NCI-H446 (cell line): ENCODE measurements around the gene TNFRSF17.
"Not testable (repeated sequence)": the region's sequence is repeated elsewhere in the genome, so short reads cannot be mapped to it uniquely, and the experiment has no call there.

Experiments used
- DNase-seq, 2 experiments: peaks; one replicate each; lab custom pipeline; 2025; lab: John Stamatoyannopoulos, UW

Gene TNFRSF17

DNA sequence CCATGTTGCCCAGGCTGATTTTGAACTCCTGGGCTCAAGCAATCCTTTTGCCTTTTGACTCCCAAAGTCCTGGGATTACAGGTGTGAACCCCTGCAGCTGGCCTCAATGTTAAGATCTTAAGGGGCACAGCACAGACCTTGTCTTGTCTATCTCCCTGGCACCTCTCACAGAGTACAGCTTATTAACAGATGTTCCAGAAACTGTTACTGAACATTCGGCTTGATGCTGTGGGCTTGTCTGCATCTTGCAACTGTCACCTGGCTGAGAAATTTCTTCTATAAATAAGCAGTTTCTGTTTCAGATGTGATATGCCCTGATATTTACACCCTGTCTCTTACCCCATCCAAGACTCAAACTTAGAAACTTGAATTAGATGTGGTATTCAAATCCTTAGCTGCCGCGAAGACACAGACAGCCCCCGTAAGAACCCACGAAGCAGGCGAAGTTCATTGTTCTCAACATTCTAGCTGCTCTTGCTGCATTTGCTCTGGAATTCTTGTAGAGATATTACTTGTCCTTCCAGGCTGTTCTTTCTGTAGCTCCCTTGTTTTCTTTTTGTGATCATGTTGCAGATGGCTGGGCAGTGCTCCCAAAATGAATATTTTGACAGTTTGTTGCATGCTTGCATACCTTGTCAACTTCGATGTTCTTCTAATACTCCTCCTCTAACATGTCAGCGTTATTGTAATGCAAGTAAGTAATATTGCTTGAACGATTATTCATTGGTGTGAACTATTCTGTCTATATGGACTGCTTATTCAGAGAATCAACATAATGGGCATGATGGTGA lies at the start of gene TNFRSF17:
Gene TNFRSF17, plus strand, starts transcription at position 450 of the 791 bp plus-strand sequence. Its CDS starts 115 bp downstream, at position 565.
- DNase-seq, result no peak

DNA sequence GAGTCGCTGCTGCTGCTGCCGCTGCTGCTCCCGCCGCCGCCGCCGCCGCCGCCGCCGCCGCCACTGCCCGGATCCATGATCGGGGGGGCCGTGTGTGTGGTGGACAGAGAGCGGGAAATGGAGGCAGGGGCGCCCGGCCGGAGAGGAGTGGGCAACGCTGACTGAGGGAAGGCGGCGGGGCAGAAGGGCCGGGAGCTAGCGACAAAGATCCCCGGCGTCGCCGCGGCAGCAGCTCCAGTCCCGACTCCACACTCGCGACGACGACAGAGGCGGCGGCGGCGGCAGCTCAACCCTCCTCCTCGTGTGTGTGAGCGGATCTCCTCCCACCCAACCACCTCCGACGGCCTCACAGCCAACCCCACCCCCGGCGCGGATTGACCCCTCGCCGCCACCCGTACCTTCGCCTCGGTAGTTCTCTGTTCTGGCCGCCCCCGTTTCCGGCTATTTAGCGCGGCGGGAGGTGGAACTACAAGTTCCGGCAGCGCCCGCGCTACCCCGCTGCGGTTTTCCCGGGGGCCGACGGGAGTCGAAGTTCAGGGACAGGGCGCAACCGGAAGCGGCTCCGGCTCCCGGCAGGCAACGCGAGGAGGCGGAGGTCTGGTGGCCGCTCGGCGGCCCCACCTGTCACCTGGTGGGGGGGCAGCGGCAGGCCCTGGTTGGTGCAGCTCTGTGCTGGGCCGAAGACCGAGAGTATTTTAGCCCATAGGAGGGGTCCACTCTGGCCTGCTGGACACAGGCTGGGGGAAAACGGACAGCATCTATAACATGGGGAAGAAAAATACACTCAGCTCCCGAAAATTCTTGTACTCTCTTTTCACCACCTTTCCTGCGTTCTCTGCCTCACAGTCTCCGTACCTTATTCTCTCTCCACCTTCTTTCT lies 49.1 kb upstream of the TNFRSF17 start, which contains the start of gene GSPT1:
Gene GSPT1, minus strand, starts transcription at position 313 of the 880 bp plus-strand sequence. Its CDS starts 236 bp downstream, at position 77.
- peak; percentile 93 to 98 for DNase-seq

- DNase-seq, result no peak
Measured at GRCh38 chr16:11916524-11917285, 48.3 kb upstream of the TNFRSF17 start.

GRCh38 chr16:11924046-11924445 lies 41.0 kb upstream of the TNFRSF17 start:
- DNase-seq, result not testable (repeated sequence)

DNA sequence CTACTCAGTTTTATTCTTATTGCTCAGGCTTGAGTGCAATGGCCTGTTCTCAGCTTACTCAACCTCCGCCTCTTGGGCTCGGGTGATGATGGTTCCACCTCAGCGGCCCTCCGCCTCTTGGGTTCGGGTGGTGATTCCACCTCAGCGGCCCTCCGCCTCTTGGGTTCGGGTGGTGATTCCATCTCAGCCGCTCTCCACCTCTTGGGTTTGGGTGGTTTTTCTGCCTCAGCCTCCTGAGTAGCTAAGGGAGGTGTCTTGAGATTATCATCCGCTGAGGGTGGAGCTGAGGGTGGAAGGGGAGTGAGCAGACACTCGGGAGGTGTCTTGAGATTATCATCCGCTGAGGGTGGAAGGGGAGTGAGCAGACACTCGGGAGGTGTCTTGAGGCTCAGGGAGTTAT lies 37.7 kb upstream of the TNFRSF17 start:
- not testable (repeated sequence) for DNase-seq

GRCh38 chr16:11941945-11942344 lies 23.1 kb upstream of the TNFRSF17 start, which contains the start of gene NPIPB2:
Gene NPIPB2 (minus strand): TSS chr16:11942045. CDS start chr16:11942045, 0 bp downstream.
- DNase-seq, result not testable (repeated sequence)

GRCh38 chr16:11946433-11946832 lies 18.6 kb upstream of the TNFRSF17 start:
- no peak for DNase-seq

DNA sequence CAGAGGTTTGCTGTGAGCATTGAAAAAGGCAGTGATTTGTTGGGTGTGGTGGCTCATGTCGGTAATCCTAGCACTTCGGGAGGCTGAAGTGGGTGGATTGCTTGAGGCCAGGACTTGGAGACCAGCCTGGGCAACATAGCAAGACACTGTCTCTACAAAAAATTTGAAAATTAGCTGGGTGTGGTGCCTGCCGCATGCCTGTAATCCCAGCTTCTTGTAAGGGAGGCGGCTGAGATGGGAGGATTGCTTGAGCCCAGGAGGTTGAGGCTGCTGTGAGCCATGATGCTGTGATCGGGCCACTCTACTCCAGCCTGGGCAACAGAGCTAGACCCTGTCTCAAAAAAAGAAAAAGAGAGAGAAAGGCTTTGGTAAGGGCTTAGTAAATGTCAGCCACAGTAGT lies 16.2 kb upstream of the TNFRSF17 start:
- DNase-seq, result no peak

DNA sequence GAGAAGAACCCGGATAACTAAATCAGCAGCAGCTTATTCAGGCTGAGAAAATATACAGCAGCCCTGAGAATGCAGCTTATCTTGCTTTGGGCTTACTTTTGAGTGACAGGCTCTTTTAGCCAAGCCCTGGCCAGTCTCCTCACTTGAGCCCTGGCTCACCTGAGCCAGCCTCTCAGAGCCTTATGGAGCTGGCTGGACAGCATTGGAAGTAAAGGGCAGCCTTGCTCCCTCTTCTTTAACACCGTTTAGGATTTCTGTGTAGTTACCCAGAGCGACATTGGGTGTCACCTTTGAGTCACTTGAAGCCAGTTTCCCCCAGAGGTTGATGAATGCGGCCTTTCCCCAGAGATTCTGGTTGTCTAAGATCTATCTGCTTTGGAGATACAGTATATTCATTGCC lies 15.5 kb upstream of the TNFRSF17 start:
- DNase-seq, result peak in 1 of 2 experiments; percentile 41

DNA sequence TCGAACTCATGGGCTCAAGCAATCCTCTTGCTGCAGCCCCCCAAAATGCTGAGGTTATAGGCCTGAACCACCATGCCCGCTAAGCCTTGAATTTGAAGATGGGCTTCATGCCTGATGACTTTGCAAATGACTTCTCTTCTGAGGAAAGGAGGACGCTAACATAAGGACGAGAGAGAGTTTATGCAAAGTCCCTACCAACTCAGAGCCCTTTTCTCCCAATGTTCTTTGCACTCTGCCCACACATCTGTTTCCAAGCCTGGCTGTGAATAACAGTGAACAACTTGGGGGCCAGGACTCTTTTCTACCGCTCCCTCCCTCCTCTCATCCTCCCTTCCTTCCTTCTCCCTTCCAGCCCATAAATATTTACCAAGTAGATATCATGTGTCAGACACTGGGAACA lies 14.6 kb upstream of the TNFRSF17 start:
- DNase-seq, result no peak

- DNase-seq, result not testable (repeated sequence)
Measured at GRCh38 chr16:11953576-11953975, 11.4 kb upstream of the TNFRSF17 start.

- DNase-seq, result no peak
Measured at GRCh38 chr16:11955713-11956123, 9.3 kb upstream of the TNFRSF17 start.

- DNase-seq, result peak in 1 of 2 experiments; percentile 21
Measured at GRCh38 chr16:11956558-11956957, 8.5 kb upstream of the TNFRSF17 start.

- DNase-seq, result no peak
Measured at GRCh38 chr16:11957591-11958395, 7.2 kb upstream of the TNFRSF17 start.

DNA sequence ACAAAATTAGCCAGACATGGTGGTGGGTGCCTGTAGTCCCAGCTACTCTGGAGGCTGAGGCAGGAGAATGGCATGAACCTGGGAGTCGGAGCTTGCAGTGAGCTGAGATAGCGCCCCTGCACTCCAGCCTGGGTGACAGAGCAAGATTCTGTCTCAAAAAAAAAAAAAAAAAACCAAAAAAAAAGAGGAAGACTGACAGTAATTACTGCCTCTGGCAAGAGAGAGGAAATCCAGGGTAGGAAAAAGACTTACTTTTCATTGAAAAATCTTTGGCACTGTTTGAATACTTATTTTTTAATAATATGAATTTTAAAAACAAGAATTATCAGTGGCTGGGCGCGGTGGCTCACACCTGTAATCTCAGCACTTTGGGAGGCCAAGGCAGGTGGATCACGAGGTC lies 2.6 kb upstream of the TNFRSF17 start:
- not testable (repeated sequence) for DNase-seq

- DNase-seq, result not testable (repeated sequence)
Measured at GRCh38 chr16:11962978-11963377, 2.0 kb upstream of the TNFRSF17 start.

DNA sequence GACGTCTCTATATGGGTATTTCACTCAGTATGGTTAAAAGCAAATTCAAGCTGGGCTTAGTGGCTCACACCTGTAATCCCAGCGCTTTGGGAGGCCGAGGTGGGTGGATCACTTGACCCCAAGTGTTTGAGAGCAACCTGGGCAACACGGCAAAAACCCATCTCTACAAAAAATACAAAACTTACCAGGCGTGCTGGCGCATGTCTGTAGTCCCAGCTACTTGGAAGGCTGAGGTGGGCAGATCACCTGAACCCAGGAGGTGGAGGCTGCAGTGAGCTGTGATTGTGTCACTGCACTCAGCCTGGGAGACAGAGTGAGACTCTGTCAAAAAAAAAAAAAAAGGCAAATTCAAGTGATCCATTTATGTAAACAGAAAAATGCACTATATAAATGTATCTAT lies 1.3 kb upstream of the TNFRSF17 start:
- DNase-seq, result no peak

DNA sequence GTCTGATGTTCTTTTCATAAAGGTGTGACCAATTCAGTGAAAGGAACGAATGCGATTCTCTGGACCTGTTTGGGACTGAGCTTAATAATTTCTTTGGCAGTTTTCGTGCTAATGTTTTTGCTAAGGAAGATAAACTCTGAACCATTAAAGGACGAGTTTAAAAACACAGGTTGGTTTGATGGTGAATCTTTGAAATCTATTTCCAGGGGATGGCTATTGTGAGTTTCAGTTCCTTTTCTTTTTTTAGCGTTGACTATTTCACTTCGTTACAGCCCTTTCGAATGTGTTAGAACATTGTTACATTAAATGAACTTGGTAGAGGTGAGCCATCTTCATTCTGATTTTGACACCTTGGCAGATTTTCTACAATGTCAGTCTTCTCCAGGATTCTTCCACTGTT lies 1.2 kb downstream of the TNFRSF17 start:
- DNase-seq, result no peak

DNA sequence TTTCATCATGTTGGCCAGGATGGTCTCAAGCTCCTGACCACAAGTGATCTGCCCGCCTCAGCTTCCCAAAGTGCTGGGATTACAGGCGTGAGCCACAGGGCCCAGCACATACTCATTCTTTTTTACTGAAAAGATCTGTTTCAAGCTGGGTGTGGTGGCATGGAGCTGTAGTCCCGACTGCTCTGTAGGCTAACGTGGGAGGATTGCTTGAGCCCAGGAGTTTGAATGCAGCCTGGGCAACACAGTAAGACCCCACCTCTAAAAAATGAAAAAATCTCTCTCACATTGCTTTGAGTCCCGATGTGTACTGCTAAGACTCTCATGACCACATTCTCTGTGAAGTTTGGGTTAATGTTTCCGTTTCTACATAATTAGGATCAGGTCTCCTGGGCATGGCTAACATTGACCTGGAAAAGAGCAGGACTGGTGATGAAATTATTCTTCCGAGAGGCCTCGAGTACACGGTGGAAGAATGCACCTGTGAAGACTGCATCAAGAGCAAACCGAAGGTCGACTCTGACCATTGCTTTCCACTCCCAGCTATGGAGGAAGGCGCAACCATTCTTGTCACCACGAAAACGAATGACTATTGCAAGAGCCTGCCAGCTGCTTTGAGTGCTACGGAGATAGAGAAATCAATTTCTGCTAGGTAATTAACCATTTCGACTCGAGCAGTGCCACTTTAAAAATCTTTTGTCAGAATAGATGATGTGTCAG lies 2.3 kb downstream of the TNFRSF17 start:
- no peak for DNase-seq

DNA sequence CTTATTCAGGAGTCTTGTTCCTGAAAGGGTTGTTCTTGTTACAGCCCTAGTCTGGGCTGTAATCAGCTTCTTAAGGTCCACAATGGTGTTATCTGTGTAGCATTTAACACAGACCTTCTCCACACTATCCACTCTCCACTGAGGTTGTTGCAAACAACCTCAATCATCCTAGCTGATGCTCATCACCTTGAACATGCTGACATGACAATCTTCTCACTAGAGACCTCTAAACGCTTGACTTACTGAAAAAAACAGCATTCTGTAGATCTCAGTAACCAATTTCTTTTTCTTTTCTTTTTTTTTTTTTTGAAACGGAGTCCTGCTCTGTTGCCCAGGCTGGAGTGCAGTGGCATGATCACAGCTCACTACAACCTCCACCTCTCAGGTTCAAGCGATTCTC lies 3.6 kb downstream of the TNFRSF17 start:
- DNase-seq, result no peak
